ENCODE results near the gene PLXNB2.

GRCh38 chr22:50298937-50299784, 8.3 kb downstream of the PLXNB2 start:
- no peak for TF ChIP-seq CTCF (IDR thresholded peaks at IDR 0.05)
- TF ChIP-seq POLR2A (IDR thresholded peaks at IDR 0.05): no peak
